IgD-negative memory B cell (primary cell): ENCODE measurements around the gene CST2. TPM values are rescaled to one million over a fixed set of nuclear protein-coding genes. Genes with fewer than 3 reads are reported as not detected.
"Not testable (repeated sequence)": the region's sequence is repeated elsewhere in the genome, so short reads cannot be mapped to it uniquely, and the experiment has no call there.

Experiments
- H3K27ac Mint-ChIP-seq, 3 donors: one replicate each; pipeline ENCODE4 v1.8.0; 2020 to 2022; ENCODE audit warnings: mild to moderate bottlenecking in 3 of 3, mixed read lengths in 3 of 3, moderate library complexity in 1 of 3
- H3K27me3 Mint-ChIP-seq: one replicate; pipeline ENCODE4 v1.8.0; 2021; ENCODE audit warnings: mixed read lengths
- H3K36me3 Mint-ChIP-seq: one replicate; pipeline ENCODE4 v1.8.0; 2020; ENCODE audit warnings: mild to moderate bottlenecking, mixed read lengths
- H3K4me1 Mint-ChIP-seq, 3 donors: one replicate each; pipeline ENCODE4 v1.8.0; 2020 to 2022; ENCODE audit warnings: mixed read lengths in 3 of 3, mild to moderate bottlenecking in 1 of 3
- H3K4me3 Mint-ChIP-seq, 4 donors: one replicate each; pipeline ENCODE4 v1.8.0; 2020 to 2022; ENCODE audit warnings: mild to moderate bottlenecking in 4 of 4, mixed read lengths in 4 of 4, moderate library complexity in 3 of 4
- H3K9me3 Mint-ChIP-seq, 3 donors: one replicate each; pipeline ENCODE4 v1.8.0; 2020 to 2021; ENCODE audit warnings: mixed read lengths in 3 of 3, mild to moderate bottlenecking in 1 of 3
- polyA plus RNA-seq: library from polyadenylated mRNA; unstranded; fragments of 300-500 nt; fragmentation: Illumina TruSeq; gene quantifications from one replicate; pipeline ENCODE4 v1.2.3, GENCODE V29; 2021

Gene CST2
- polyA plus RNA-seq, 1 donor from 2014 or later, result not detected

DNA sequence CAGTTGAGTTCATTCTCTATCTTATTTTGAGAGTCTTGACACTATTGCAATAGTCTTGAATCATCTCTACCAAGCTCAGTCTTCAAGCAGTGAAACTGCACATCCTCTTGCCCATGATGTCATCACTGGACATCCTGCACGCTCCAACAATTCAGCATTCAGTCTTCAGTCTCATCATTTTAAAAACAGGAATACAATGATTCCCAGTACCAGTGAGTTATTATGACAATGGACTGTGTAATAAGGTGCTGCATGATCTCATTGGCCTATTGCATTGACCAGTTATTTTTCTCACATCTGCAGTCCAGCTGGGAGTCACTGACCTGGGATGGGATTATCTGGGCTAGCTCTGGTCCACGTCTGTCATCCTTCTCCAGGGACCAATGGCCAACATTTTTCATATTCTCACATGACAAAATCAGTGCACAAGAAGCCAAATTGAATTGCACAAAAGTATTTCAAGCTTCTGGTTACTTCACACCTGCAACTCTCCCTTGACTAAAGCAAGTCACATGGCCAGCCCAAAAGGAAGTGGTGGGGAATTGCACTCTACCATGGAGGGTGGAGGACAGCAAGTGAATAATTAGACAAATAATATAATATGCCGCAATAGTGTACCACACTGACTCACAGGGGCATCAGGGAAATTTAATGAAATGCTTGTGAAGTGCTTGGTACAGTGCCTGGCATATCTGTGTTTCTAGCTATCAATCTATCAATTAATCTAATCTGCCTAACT is 6.4 kb upstream of the CST2 start:
- H3K27me3 Mint-ChIP-seq, result peaks cover 2% of the 10 kb centered on the region
- peaks cover 0 to 5% (median 3%) of the 10 kb centered on the region in 3 donors for H3K9me3 Mint-ChIP-seq
- H3K4me1 Mint-ChIP-seq, result no peaks in the 10 kb centered on the region
- no peak overlapping the region for H3K27ac Mint-ChIP-seq
- no peaks in the 10 kb centered on the region for H3K36me3 Mint-ChIP-seq
- H3K4me3 Mint-ChIP-seq, result no peak overlapping the region

GRCh38 chr20:23831961-23832360 is 5.4 kb upstream of the CST2 start:
- H3K4me1 Mint-ChIP-seq, H3K4me3 Mint-ChIP-seq, H3K27me3 Mint-ChIP-seq, H3K27ac Mint-ChIP-seq, H3K36me3 Mint-ChIP-seq, H3K9me3 Mint-ChIP-seq: not testable (repeated sequence)

GRCh38 chr20:23823621-23824324 is 2.8 kb downstream of the CST2 start:
- no peaks in the 10 kb centered on the region for H3K9me3 Mint-ChIP-seq
- no peaks in the 10 kb centered on the region for H3K36me3 Mint-ChIP-seq
- no peak overlapping the region for H3K27ac Mint-ChIP-seq
- H3K4me3 Mint-ChIP-seq, result peak overlapping the region in 1 of 4 donors; percentile 56
- H3K4me1 Mint-ChIP-seq, result no peaks in the 10 kb centered on the region
- H3K27me3 Mint-ChIP-seq, result peaks cover 3% of the 10 kb centered on the region

DNA sequence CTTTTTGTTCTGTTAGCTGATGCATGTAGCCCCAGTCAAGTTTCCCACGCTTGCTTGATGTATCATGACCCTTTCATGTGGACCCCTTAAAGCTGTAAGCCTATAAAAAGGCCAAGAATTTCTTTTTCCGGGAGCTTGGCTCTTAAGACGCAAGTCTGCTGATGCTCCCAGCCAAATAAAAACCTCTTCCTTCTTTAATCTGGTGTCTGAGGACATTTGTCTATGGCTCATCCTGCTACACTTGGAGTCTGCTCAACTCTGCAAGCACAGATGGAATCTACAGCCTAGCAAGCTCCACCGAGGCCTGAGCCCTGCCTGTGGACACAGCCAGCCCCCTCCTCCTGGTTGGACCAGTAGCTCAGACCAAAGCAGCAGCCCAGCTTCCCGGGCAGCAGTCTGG is 3.4 kb downstream of the CST2 start:
- Mint-ChIP-seq H3K27me3 (peaks cover 3% of the 10 kb centered on the region), H3K27ac (no peak overlapping the region), H3K36me3 (no peaks in the 10 kb centered on the region), H3K4me3 (no peak overlapping the region), H3K4me1 (no peaks in the 10 kb centered on the region), H3K9me3 (no peaks in the 10 kb centered on the region)

GRCh38 chr20:23820493-23820892 is 6.0 kb downstream of the CST2 start:
- H3K9me3 Mint-ChIP-seq, result no peaks in the 10 kb centered on the region

DNA sequence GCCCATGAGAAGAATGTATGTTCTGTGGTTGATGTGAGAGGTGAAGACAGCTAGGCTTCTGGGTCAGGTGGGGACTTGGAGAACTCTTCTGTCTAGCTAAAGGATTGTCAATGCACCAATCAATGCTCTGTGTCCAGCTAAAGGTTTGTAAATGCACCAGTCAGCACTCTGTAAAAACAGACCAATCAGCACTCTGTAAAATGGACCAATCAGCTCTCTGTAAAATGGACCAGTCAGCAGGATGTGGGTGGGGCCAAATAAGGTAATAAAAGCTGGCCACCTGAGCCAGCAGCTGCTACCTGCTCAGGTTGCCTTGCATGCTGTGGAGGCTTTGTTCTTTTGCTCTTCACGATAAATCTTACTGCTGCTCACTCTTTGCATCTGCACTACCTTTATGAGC is 15.0 kb downstream of the CST2 start:
- H3K27me3 Mint-ChIP-seq, H3K4me3 Mint-ChIP-seq, H3K36me3 Mint-ChIP-seq, H3K27ac Mint-ChIP-seq, H3K4me1 Mint-ChIP-seq, H3K9me3 Mint-ChIP-seq: not testable (repeated sequence)

More at GRCh38 chr20:23820493-23820892, 6.0 kb downstream of the CST2 start:
- Mint-ChIP-seq H3K27ac (no peak overlapping the region), H3K36me3 (no peaks in the 10 kb centered on the region), H3K4me3 (no peak overlapping the region), H3K27me3 (peaks cover 3% of the 10 kb centered on the region), H3K4me1 (no peaks in the 10 kb centered on the region)

DNA sequence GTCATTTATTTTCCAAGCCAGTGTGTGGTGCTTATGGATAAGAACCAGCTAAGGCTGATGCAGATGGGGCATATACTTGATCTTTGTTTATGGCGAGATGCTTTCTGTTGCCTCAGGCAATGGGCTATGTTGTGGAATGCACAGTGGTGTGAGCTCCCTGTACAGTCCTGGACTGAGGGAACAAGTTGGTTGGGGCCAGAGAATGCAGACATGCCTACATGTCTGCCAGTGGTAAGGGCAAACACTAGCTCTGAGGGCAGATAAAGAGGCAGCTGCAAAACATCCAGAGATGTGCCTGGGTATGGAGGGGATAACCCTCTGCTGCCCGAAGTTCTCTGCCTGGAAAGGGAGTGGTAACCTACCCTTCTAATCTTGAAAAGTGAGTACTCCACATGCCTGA is 16.2 kb downstream of the CST2 start:
- not testable (repeated sequence) for H3K27me3 Mint-ChIP-seq, H3K36me3 Mint-ChIP-seq, H3K4me1 Mint-ChIP-seq, H3K9me3 Mint-ChIP-seq, H3K4me3 Mint-ChIP-seq, H3K27ac Mint-ChIP-seq

- Mint-ChIP-seq H3K4me1 (no peaks in the 10 kb centered on the region), H3K9me3 (peaks cover 0 to 7% (median 0%) of the 10 kb centered on the region in 3 donors), H3K4me3 (no peak overlapping the region), H3K27me3 (no peaks in the 10 kb centered on the region), H3K27ac (no peak overlapping the region), H3K36me3 (no peaks in the 10 kb centered on the region)
These were observed 25.7 kb downstream of the CST2 start for GRCh38 chr20:23800865-23801264.

- not testable (repeated sequence) for H3K9me3 Mint-ChIP-seq, H3K27ac Mint-ChIP-seq, H3K36me3 Mint-ChIP-seq, H3K27me3 Mint-ChIP-seq, H3K4me1 Mint-ChIP-seq, H3K4me3 Mint-ChIP-seq
These were observed 27.2 kb downstream of the CST2 start for GRCh38 chr20:23799216-23799847.

DNA sequence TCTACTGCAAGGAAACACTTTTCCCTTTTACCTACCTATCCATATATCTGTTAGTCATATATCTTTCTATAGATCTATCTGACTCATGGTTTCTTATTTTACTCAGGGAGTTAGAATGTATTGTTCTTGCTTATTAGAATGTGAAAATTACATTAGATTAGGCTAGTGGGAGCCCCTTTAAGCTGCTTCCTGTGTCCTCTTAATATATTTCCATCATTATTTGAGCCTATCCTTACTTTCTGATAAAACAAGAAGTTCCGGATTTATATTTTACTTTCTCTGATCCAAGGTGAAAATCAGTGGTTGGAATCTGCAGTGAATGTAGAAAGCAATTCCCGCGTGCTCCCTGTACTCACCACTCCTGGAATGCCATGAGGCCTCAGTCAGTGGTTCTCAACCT is 31.0 kb downstream of the CST2 start:
- H3K4me1 Mint-ChIP-seq, result no peaks in the 10 kb centered on the region
- peaks cover 0 to 2% (median 0%) of the 10 kb centered on the region in 3 donors for H3K9me3 Mint-ChIP-seq
- no peak overlapping the region for H3K27ac Mint-ChIP-seq
- no peak overlapping the region for H3K4me3 Mint-ChIP-seq
- no peaks in the 10 kb centered on the region for H3K27me3 Mint-ChIP-seq
- no peaks in the 10 kb centered on the region for H3K36me3 Mint-ChIP-seq

- Mint-ChIP-seq H3K4me3 (no peak overlapping the region), H3K4me1 (no peaks in the 10 kb centered on the region), H3K27ac (peak overlapping the region in 1 of 3 donors; percentile 28), H3K9me3 (peaks cover 0 to 4% (median 0%) of the 10 kb centered on the region in 3 donors), H3K36me3 (no peaks in the 10 kb centered on the region), H3K27me3 (no peaks in the 10 kb centered on the region)
These were observed 31.7 kb downstream of the CST2 start for GRCh38 chr20:23794841-23795240.

DNA sequence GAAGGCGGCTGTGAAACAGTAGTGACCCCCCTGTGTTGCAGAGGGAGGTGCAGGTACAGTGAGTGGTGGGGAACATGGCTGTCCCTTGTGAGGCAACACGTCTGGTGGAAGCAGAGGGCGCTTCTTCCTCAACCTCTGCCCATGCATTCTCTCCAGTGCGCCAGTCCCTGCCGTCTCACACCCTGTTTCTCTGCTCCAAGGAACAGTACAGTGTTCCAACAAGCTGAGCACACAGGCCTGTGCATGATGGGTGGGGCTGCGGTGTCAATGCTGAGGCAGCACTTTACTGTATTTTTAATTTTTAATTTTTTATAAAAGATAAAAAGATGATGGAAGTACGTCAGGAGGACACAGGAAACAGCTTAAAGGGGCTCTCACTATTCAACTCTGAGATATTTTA is 32.5 kb downstream of the CST2 start:
- Mint-ChIP-seq H3K27me3 (no peaks in the 10 kb centered on the region), H3K4me3 (no peak overlapping the region)

GRCh38 chr20:23783447-23783846 is 43.1 kb downstream of the CST2 start:
- Mint-ChIP-seq H3K9me3 (peaks cover 0 to 1% (median 0%) of the 10 kb centered on the region in 3 donors), H3K36me3 (no peaks in the 10 kb centered on the region), H3K4me1 (no peaks in the 10 kb centered on the region), H3K4me3 (no peak overlapping the region), H3K27ac (no peak overlapping the region), H3K27me3 (peaks cover 2% of the 10 kb centered on the region)

More for the DNA sequence above, 32.5 kb downstream of the CST2 start:
- no peaks in the 10 kb centered on the region for H3K4me1 Mint-ChIP-seq
- H3K36me3 Mint-ChIP-seq, result no peaks in the 10 kb centered on the region
- H3K9me3 Mint-ChIP-seq, result peaks cover 0 to 7% (median 0%) of the 10 kb centered on the region in 3 donors
- H3K27ac Mint-ChIP-seq, result no peak overlapping the region

DNA sequence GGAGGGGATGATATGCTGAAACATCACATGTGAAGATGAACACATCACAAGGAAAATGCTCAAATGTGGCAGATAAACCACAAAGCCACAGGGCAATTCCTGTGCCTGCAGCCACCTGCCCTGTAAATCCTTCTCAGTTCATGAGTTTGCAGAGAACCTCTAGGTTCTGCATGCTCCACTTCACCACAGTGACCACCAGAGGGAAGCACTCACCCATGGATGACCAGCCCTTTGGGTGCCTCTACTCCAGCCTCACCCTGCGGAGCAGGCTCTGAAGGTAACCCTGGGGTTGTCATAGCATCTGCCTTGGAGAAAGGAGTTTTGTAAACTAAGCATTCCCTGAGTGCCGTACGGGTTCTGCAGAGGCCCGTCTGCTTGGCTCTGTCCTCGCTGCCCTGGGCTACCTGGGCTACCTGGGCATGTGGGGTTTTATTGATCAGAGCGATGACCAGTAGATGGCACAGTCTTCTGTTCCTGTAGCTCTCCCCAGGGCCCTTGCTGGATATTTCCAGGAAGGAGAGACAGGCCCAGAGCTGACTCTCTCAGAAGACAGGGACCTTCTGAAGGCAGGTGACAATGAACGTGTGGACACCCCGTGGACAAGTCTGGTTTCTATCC is 44.1 kb downstream of the CST2 start:
- no peak overlapping the region for H3K27ac Mint-ChIP-seq

GRCh38 chr20:23778676-23779075 is 47.9 kb downstream of the CST2 start:
- not testable (repeated sequence) for H3K36me3 Mint-ChIP-seq, H3K4me1 Mint-ChIP-seq

More for the DNA sequence above, 44.1 kb downstream of the CST2 start:
- Mint-ChIP-seq H3K27me3 (peaks cover 2% of the 10 kb centered on the region), H3K9me3 (peaks cover 0 to 1% (median 0%) of the 10 kb centered on the region in 3 donors), H3K4me1 (no peaks in the 10 kb centered on the region), H3K36me3 (no peaks in the 10 kb centered on the region), H3K4me3 (no peak overlapping the region)

More at GRCh38 chr20:23778676-23779075, 47.9 kb downstream of the CST2 start:
- H3K27ac Mint-ChIP-seq, H3K27me3 Mint-ChIP-seq, H3K4me3 Mint-ChIP-seq, H3K9me3 Mint-ChIP-seq: not testable (repeated sequence)
